BJ (cell line): ENCODE measurements around the gene PCDH9. TPM values are rescaled to one million over a fixed set of nuclear protein-coding genes. Genes with fewer than 3 reads are reported as not detected.

Experiments
- CTCF ChIA-PET: fragments of 350-600 bp; formaldehyde crosslinking; extraction: SDS; loops from one replicate; lab custom pipeline; 2021; ENCODE audit warnings: antibody characterized with exemption, inconsistent platforms; lab: Yijun Ruan, JAX
- POLR2A ChIA-PET: fragments of 300-600 bp; sonication (Branson Sonifier 250); formaldehyde crosslinking; extraction: SDS; loops from one replicate; lab custom pipeline; 2021; ENCODE audit warnings: antibody characterized with exemption; lab: Charles Lee
- DNase-seq: peaks from one replicate; pipeline ENCODE4 v3.0.0-alpha.2; 2011; ENCODE audit warnings: low read depth
- H3K27me3 ChIP-seq: 2 replicates; pipeline ENCODE4 v1.6.0; 2011; ENCODE audit warnings: low read length; ENCODE audit not compliant: control insufficient read depth, insufficient read depth
- H3K36me3 ChIP-seq: 2 replicates; pipeline ENCODE4 v1.5.1; 2011; ENCODE audit warnings: low read length; ENCODE audit not compliant: control insufficient read depth, insufficient read depth
- H3K4me3 ChIP-seq: 2 replicates; pipeline ENCODE4 v1.5.1; 2011; ENCODE audit warnings: low read depth, mild to moderate bottlenecking, control low read depth, low read length
- polyA plus RNA-seq: library from polyadenylated mRNA; depleted of rRNA; stranded (reverse); fragments of >200 nt; gene quantifications from 2 replicates; pipeline ENCODE4 v1.2.3, GENCODE V29; 2011
- TF ChIP-seq, protein P1 (sequence below): IDR thresholded peaks from 2 replicates; pipeline ENCODE4 v1.5.1; 2011; ENCODE audit warnings: low read depth, mild to moderate bottlenecking, control low read depth, inconsistent platforms, low read length, moderate library complexity; ENCODE audit not compliant: insufficient read depth

PCDH9 gene
- polyA plus RNA-seq, 1 experiment: 2.3 TPM

DNA sequence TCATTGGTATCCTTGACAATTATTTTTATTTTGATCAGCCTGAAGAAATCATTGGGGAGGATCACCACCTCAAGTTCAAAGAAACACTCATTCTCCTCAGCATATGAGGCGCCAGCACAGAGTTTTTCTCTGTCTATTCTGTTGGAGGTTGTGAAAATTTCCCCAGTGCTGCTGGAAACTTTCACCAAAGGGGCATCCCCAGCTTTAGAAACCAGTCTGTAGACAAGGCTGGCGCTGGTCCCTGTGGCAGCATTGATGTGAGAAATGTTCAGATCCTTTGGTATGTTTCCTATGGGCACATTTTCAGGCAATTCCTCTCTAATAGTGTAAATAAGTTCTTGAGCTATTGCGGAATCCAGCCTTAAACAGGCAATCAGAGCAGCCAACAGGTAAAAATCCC is 2.1 kb downstream of the PCDH9 start:
- Histone ChIP-seq H3K36me3 (no peaks in the 10 kb centered on the region), H3K4me3 (no peak overlapping the region), H3K27me3 (no peaks in the 10 kb centered on the region)
- ChIA-PET POLR2A (no interaction called here), CTCF (interaction anchor here (2.1 kb wide), 1 partner anchor 10 kb away, joined by 8 read pairs; no protein-coding TSS in a partner anchor)
- TF ChIP-seq, protein P1, sequence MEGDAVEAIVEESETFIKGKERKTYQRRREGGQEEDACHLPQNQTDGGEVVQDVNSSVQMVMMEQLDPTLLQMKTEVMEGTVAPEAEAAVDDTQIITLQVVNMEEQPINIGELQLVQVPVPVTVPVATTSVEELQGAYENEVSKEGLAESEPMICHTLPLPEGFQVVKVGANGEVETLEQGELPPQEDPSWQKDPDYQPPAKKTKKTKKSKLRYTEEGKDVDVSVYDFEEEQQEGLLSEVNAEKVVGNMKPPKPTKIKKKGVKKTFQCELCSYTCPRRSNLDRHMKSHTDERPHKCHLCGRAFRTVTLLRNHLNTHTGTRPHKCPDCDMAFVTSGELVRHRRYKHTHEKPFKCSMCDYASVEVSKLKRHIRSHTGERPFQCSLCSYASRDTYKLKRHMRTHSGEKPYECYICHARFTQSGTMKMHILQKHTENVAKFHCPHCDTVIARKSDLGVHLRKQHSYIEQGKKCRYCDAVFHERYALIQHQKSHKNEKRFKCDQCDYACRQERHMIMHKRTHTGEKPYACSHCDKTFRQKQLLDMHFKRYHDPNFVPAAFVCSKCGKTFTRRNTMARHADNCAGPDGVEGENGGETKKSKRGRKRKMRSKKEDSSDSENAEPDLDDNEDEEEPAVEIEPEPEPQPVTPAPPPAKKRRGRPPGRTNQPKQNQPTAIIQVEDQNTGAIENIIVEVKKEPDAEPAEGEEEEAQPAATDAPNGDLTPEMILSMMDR: no peak
- DNase-seq: no peak

DNA sequence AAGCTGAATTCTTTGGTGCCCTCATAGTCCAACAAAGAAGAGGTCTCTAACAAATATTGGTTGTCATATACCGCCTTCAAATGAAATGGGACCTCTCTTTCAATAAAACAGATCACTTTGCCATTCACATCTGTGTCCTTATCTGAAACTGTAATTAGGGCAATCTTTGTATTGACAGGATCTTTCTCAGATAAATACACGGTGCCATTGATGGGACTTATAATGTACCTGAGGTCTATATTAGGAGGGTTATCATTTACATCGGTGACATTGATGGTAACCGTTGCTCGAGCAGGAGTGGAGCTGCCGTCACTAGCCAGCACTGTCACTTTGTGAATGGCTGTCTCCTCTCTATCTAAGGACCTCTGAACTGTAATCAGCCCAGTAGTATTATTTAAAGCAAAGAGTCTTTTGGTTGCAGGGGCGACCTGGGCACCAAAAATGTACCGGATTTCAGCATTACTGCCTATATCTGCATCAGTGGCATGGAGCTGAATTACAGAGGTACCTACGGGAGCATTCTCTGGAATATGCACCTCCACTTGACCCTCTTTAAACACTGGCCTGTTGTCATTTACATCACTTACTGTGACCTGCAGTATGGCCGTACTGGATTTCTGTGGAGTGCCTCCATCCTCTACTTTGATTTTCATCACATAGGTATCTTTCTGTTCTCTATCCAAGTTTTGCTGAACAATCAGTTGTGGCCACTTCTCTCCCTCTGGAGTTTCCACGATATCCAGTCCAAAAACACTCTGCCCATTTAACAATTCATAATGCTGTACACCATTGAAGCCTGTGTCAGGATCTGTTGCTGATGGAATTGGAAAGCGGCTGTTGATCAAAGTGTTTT is 2.8 kb downstream of the PCDH9 start:
- TF ChIP-seq, protein P1: no peak
- H3K27me3 ChIP-seq: no peaks in the 10 kb centered on the region
- DNase-seq: no peak
- CTCF ChIA-PET: interaction anchor here (0.6 kb wide), 1 partner anchor 125 kb away, joined by 4 read pairs; no protein-coding TSS in a partner anchor
- POLR2A ChIA-PET: no interaction called here
- no peak overlapping the region for H3K4me3 ChIP-seq
- H3K36me3 ChIP-seq: no peaks in the 10 kb centered on the region

DNA sequence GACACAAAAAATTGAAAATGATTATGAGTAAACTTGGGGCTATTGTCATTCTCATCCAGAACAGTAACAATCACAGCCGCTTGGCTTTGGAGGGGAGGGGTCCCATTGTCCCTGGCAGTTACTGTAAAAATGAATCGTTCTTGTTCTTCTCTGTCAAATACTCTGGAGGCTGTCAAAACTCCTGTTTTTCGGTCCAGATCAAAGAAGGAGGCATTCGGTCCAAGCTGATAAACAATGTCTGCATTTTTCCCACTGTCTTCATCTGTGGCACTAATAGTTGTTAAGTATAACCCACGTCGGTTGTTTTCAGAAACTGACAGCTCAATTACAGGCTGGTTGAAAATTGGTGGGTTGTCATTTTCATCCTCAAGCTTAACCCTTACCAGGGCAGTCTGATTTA is 3.4 kb downstream of the PCDH9 start:
- DNase-seq: no peak
- no peaks in the 10 kb centered on the region for H3K36me3 ChIP-seq
- ChIA-PET CTCF (interaction anchor here (0.6 kb wide), 1 partner anchor 125 kb away, joined by 4 read pairs; no protein-coding TSS in a partner anchor), POLR2A (no interaction called here)
- TF ChIP-seq, protein P1: no peak
- no peaks in the 10 kb centered on the region for H3K27me3 ChIP-seq
- no peak overlapping the region for H3K4me3 ChIP-seq

DNA sequence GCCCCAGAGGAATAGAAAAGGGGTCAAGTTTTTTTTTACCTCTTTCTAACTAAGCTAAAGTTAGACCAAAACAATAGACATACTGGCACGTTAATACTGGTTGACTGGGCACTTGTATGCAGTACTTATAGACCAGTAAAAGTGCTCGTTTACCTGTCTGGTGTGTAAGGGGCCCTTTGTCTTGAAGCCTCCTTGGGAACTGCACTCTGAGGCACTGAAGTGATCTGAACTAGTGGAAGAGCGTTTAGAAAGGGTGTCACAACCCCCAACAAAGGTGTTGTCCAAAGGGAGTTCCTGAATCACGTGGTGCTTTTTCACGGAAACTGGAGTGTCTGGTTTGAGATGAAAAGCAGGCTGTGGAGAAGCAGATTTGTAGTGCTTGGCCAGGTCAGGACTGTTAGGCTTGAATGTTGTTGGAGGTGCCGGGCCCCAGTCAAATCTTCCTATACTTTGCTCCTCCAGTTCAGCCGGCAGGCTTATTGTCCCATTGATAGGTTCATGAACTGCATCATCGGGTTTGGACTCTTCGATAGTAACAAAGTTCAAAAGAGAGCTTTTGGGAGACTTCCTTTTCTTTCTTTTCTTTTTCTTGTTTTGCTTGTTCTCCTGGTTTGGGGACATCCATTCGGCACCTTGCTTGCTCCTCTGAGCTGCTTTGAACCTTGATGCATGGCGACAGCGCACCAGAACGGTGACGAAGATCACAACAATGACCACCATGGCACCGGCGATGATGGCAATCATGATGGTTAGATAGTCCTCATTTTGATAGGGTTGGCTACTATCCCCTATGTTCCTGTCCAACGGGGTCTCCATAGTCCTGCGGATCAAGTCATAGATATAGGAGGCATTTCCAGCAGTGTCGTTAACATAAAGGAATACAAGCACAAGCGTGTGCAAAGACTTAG is 4.6 kb downstream of the PCDH9 start:
- CTCF ChIA-PET: no interaction called here
- no peak for DNase-seq
- H3K36me3 ChIP-seq: no peaks in the 10 kb centered on the region
- TF ChIP-seq, protein P1: no peak
- POLR2A ChIA-PET: no interaction called here
- H3K4me3 ChIP-seq: no peak overlapping the region
- H3K27me3 ChIP-seq: no peaks in the 10 kb centered on the region
